K562 (cell line): ENCODE data around the gene IL12RB2. TPM values are rescaled to one million over a fixed set of nuclear protein-coding genes. Genes with fewer than 3 reads are reported as not detected.

ENCODE experiments used
- ARID2 ChIP-seq: fragments of 450-650 bp; IDR thresholded peaks from 2 replicates; pipeline ENCODE4 v1.6.1; 2017; ENCODE audit warnings: antibody characterized with exemption, mild to moderate bottlenecking
- BRCA1 ChIP-seq, 2 experiments: fragments of 450-650 bp in 1 of 2; sonication (generic) in 1 of 2; formaldehyde crosslinking in 1 of 2; IDR thresholded peaks; 2 replicates each; pipeline versions ENCODE4 v1.5.0 to v1.6.1; 2017 to 2020; ENCODE audit warnings: mild to moderate bottlenecking in 1 of 2, missing genetic modification reagents in 1 of 2
- CTBP1 ChIP-seq: fragments of 450-650 bp; IDR thresholded peaks from 2 replicates; pipeline ENCODE4 v1.6.1; 2016; ENCODE audit warnings: borderline replicate concordance
- FOXA3 ChIP-seq, 2 experiments: fragments of 450-650 bp in 1 of 2; sonication (generic) in 1 of 2; formaldehyde crosslinking; IDR thresholded peaks in 1 of 2; conservative IDR thresholded peaks in 1 of 2; 2 replicates each; pipeline versions ENCODE4 v1.4.0 to v1.8.0; 2020 to 2022; ENCODE audit warnings: mild to moderate bottlenecking in 2 of 2, missing genetic modification reagents in 1 of 2
- FOXP1 ChIP-seq: sonication (generic); formaldehyde crosslinking; IDR thresholded peaks from 2 replicates; pipeline ENCODE4 v1.8.0; 2022; ENCODE audit warnings: mild to moderate bottlenecking, missing genetic modification reagents
- FUS ChIP-seq: fragments of 200-400 bp; formaldehyde crosslinking; optimal IDR thresholded peaks from 2 replicates; pipeline ENCODE3; 2017; ENCODE audit warnings: low read depth, low read length
- GTF3C2 ChIP-seq: IDR thresholded peaks from 3 replicates; pipeline ENCODE4 v1.6.1; 2011; ENCODE audit warnings: borderline replicate concordance, mild to moderate bottlenecking, moderate library complexity; ENCODE audit not compliant: insufficient read length; ENCODE audit errors: extremely low read depth
- HMBOX1 ChIP-seq: sonication (generic); IDR thresholded peaks from 2 replicates; pipeline ENCODE4 v1.6.1; 2016
- ILF3 ChIP-seq: fragments of 450-650 bp; IDR thresholded peaks from 2 replicates; pipeline ENCODE4 v1.6.1; 2018; ENCODE audit warnings: antibody characterized with exemption, mild to moderate bottlenecking, moderate library complexity, borderline replicate concordance
- MYBL2 ChIP-seq, 2 experiments: fragments of 450-650 bp in 1 of 2; sonication (generic) in 1 of 2; formaldehyde crosslinking in 1 of 2; IDR thresholded peaks; 2 replicates each; pipeline versions ENCODE4 v1.6.1 to v1.8.1; 2017 to 2022; ENCODE audit warnings: borderline replicate concordance in 1 of 2, inconsistent platforms in 1 of 2, low read depth in 1 of 2, mild to moderate bottlenecking in 1 of 2, missing genetic modification reagents in 1 of 2, moderate library complexity in 1 of 2
- NCOA2 ChIP-seq, 2 experiments: fragments of 450-650 bp; IDR thresholded peaks; 2 replicates each; pipeline ENCODE4 v1.6.1; 2018; ENCODE audit warnings: mild to moderate bottlenecking in 2 of 2, moderate library complexity in 1 of 2; ENCODE audit not compliant: partially characterized antibody in 2 of 2
- NFATC3 ChIP-seq: fragments of 450-650 bp; IDR thresholded peaks from 2 replicates; pipeline ENCODE4 v1.6.1; 2017; ENCODE audit warnings: mild to moderate bottlenecking
- PTRF ChIP-seq: fragments of 450-650 bp; IDR thresholded peaks from 2 replicates; pipeline ENCODE4 v1.6.1; 2016; ENCODE audit warnings: mild to moderate bottlenecking, missing genetic modification characterization, missing compliant biosample characterization
- SAFB ChIP-seq: fragments of 200-400 bp; formaldehyde crosslinking; IDR thresholded peaks from 2 replicates; pipeline ENCODE4 v1.6.1; 2017; ENCODE audit warnings: low read depth, low read length, borderline replicate concordance
- SMARCA4 ChIP-seq: fragments of 450-650 bp; IDR thresholded peaks from 2 replicates; pipeline ENCODE4 v1.6.1; 2016
- SRSF1 ChIP-seq: fragments of 200-400 bp; formaldehyde crosslinking; IDR thresholded peaks from 2 replicates; pipeline ENCODE4 v1.6.1; 2017; ENCODE audit warnings: mild to moderate bottlenecking, low read depth, low read length, moderate library complexity
- THRA ChIP-seq: fragments of 450-650 bp; IDR thresholded peaks from 2 replicates; pipeline ENCODE4 v1.6.1; 2017; ENCODE audit warnings: mild to moderate bottlenecking, moderate library complexity
- ZNF146 ChIP-seq: IDR thresholded peaks from one replicate; pipeline ENCODE4 v1.6.1; 2018; ENCODE audit warnings: missing compliant biosample characterization; ENCODE audit not compliant: unreplicated experiment
- ZNF175 ChIP-seq: fragments of 200-800 bp; sonication (Bioruptor generic); IDR thresholded peaks from 2 replicates; pipeline ENCODE4 v1.6.1; 2016; ENCODE audit warnings: low read depth, mild to moderate bottlenecking, missing genetic modification characterization, missing compliant biosample characterization
- ZNF395 ChIP-seq: fragments of 200-800 bp; sonication (Bioruptor generic); IDR thresholded peaks from 2 replicates; pipeline ENCODE4 v1.6.1; 2017; ENCODE audit warnings: missing genetic modification characterization, missing compliant biosample characterization
- ZNF668 ChIP-seq: fragments of 250-450 bp; sonication (Bioruptor Pico); IDR thresholded peaks from 2 replicates; pipeline ENCODE4 v1.8.0; 2022; ENCODE audit warnings: mild to moderate bottlenecking, inconsistent platforms
- ZSCAN32 ChIP-seq: fragments of 450-650 bp; formaldehyde crosslinking; IDR thresholded peaks from 2 replicates; pipeline ENCODE4 v1.4.0; 2020; ENCODE audit warnings: mild to moderate bottlenecking, moderate library complexity
- polyA plus RNA-seq, 8 experiments: library from polyadenylated mRNA; depleted of rRNA in 4 of 8; stranded (reverse) in 5 of 8; unstranded in 3 of 8; fragments of >200 nt; fragmentation: Nextera tagmentation in 2 of 8; fragmentation: Illumina TruSeq in 1 of 8; extraction: Ambion mirVana in 2 of 8; extraction: Trizol in 1 of 8; gene quantifications; 2 replicates each; pipeline versions ENCODE4 v1.2.1 to v1.2.3, GENCODE V29; 2011 to 2014; ENCODE audit warnings: inconsistent platforms in 1 of 8, missing spikeins in 1 of 8
- total RNA-seq, 7 experiments: library from RNA; depleted of rRNA in 6 of 7; stranded (reverse); fragments of >200 nt in 6 of 7; fragmentation: Illumina TruSeq in 2 of 7; extraction: Trizol in 2 of 7; gene quantifications; 2 replicates each; pipeline versions ENCODE4 v1.2.1 to v1.2.3, GENCODE V29; 2011 to 2021; ENCODE audit warnings: low replicate concordance in 1 of 7

Gene IL12RB2
- total and polyA plus RNA-seq, 9 of the 15 experiments (the other 6 are each of a cell fraction or from before 2014, with no cell fraction given) = 0.39 to 3.3 (median 1.9) TPM

GRCh38 chr1:67355745-67356424 is 48.2 kb downstream of the IL12RB2 start (continued):
- no peak for TF ChIP-seq ZNF395 (CRISPR knock-in tag)
- no peak for TF ChIP-seq GTF3C2
- TF ChIP-seq CTBP1 = peak; percentile 95
- TF ChIP-seq ARID2 = no peak
- no peak for TF ChIP-seq ILF3
- TF ChIP-seq NFATC3 = no peak
- no peak for TF ChIP-seq PTRF (tag)
- TF ChIP-seq THRA = no peak
- TF ChIP-seq SAFB = no peak
- TF ChIP-seq BRCA1 (IDR thresholded peaks at IDR 0.05) = no peak
- no peak for TF ChIP-seq BRCA1 (CRISPR knock-in tag; IDR thresholded peaks at IDR 0.05)
- TF ChIP-seq ZNF175 (CRISPR knock-in tag) = no peak
- TF ChIP-seq FOXA3 (CRISPR knock-in tag; conservative IDR thresholded peaks at IDR 0.05 in 1 of 2, IDR thresholded peaks at IDR 0.05 in 1 of 2) = no peak
- TF ChIP-seq FUS = no peak
- no peak for TF ChIP-seq ZNF146
- TF ChIP-seq FOXP1 (CRISPR knock-in tag) = no peak
- no peak for TF ChIP-seq ZNF668
- no peak for TF ChIP-seq HMBOX1
- TF ChIP-seq MYBL2 (IDR thresholded peaks at IDR 0.05; ENCODE audit: low read depth) = no peak
- no peak for TF ChIP-seq MYBL2 (CRISPR knock-in tag; IDR thresholded peaks at IDR 0.05; ENCODE audit: borderline replicate concordance)
- TF ChIP-seq SMARCA4 = peak; percentile 92
- TF ChIP-seq ZSCAN32 (CRISPR knock-in tag) = no peak
- TF ChIP-seq SRSF1 = no peak
- no peak for TF ChIP-seq NCOA2 (IDR thresholded peaks at IDR 0.05; ENCODE audit: partially characterized antibody in 2 of 2)
